Gastroesophageal sphincter (tissue), 3 donors: Measurements from ENCODE around the gene HMGCR.

Source experiments
- CTCF ChIP-seq, 4 experiments: fragments of 200-600 bp in 2 of 4; fragments of 450-650 bp in 2 of 4; sonication (generic) in 1 of 4; IDR thresholded peaks; one replicate each; pipeline ENCODE4 v1.5.1; 2017 to 2019; ENCODE audit warnings: antibody characterized with exemption in 4 of 4, mild to moderate bottlenecking in 2 of 4, moderate library complexity in 2 of 4
- POLR2A ChIP-seq, 2 donors: fragments of 450-650 bp; IDR thresholded peaks; one replicate each; pipeline ENCODE4 v1.6.1; 2017; ENCODE audit warnings: antibody characterized with exemption in 2 of 2, mild to moderate bottlenecking in 2 of 2, moderate library complexity in 1 of 2

DNA sequence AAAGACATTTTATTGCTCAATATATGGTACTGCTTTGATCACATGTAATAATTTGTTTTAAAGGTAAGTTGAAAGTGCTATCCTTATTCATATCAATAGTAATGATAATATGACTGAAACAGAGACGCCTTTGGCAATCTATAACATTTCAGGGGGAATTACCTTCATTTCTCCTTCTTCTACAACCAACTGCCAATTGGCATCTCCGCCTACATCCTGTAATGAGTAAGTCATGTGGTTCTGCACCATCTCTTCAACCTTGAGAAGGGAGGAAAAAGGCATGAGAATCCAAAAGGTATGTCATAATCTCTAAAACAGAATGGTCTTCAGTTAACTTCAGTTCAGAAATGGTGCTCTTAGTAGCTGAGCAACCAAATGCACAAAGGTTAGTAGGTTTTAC lies 52.4 kb downstream of the HMGCR start:
- TF ChIP-seq CTCF (IDR thresholded peaks at IDR 0.05) (no peak), POLR2A (IDR thresholded peaks at IDR 0.05) (no peak)
